GM12878 (cell line): ENCODE data around the gene NFAT5. TPM values are rescaled to one million over a fixed set of nuclear protein-coding genes. Genes with fewer than 3 reads are reported as not detected.

Experiments
- ATAC-seq: fragments of 200-7000 bp; cut with Tn5 transposase; 3 replicates; pipeline ENCODE4 v1.9.1; 2020; ENCODE audit warnings: mild to moderate bottlenecking, moderate library complexity
- BruUV-seq: library from RNA; stranded (reverse); fragments of 400-500 nt; replicated peaks from 2 replicates; lab custom pipeline; 2021; lab: Mats Ljungman, UMichigan
- CTCF ChIA-PET: fragments of 300-600 bp; sonication (Branson Sonifier 250); formaldehyde crosslinking; extraction: SDS; loops from one replicate; lab custom pipeline; 2021; ENCODE audit warnings: inconsistent platforms; lab: Yijun Ruan, JAX
- POLR2A ChIA-PET: fragments of 350-600 bp; formaldehyde crosslinking; extraction: SDS; loops from one replicate; lab custom pipeline; 2021; ENCODE audit warnings: inconsistent platforms; lab: Charles Lee
- RAD21 ChIA-PET: fragments of 300-600 bp; sonication (Branson Sonifier 250); formaldehyde crosslinking; loops from one replicate; lab custom pipeline; 2023; ENCODE audit warnings: antibody characterized with exemption; ENCODE audit not compliant: unreplicated experiment; lab: Charles Lee
- SMC1A ChIA-PET: fragments of 300-600 bp; sonication (Branson Sonifier 250); formaldehyde crosslinking; loops from one replicate; lab custom pipeline; 2023; ENCODE audit not compliant: unreplicated experiment, uncharacterized antibody; lab: Charles Lee
- DNase-seq: peaks from one replicate; pipeline ENCODE4 v3.0.0-alpha.2; 2011; ENCODE audit warnings: low read depth, low spot score
- FAIRE-seq: peaks from 3 replicates; lab custom pipeline; 2011; peaks lifted over from hg19 to GRCh38; lab: Jason Lieb, UNC
- H2AFZ ChIP-seq: 2 replicates; pipeline ENCODE4 v1.6.0; 2011; ENCODE audit warnings: low read depth, low read length, control low read depth; ENCODE audit not compliant: control insufficient read depth
- H3K27ac ChIP-seq: 2 replicates; pipeline ENCODE4 v1.5.1; 2011; ENCODE audit warnings: control low read depth; ENCODE audit not compliant: control insufficient read depth, insufficient read depth
- H3K27me3 ChIP-seq, 2 experiments: replicated peaks in 1 of 2; 2 replicates each; pipeline versions ENCODE4 v1.6.0 to v1.6.1; 2011; ENCODE audit warnings: low read length in 1 of 2; ENCODE audit not compliant: control insufficient read depth in 2 of 2, insufficient read depth in 2 of 2
- H3K36me3 ChIP-seq, 2 experiments: 2 replicates each; pipeline ENCODE4 v1.5.1; 2011; ENCODE audit warnings: low read length in 1 of 2; ENCODE audit not compliant: control insufficient read depth in 2 of 2, insufficient read depth in 2 of 2
- H3K4me1 ChIP-seq: 2 replicates; pipeline ENCODE4 v1.6.1; 2011; ENCODE audit warnings: mild to moderate bottlenecking, low read length, moderate library complexity, mixed read lengths; ENCODE audit not compliant: control insufficient read depth, insufficient read depth
- H3K4me2 ChIP-seq: 2 replicates; pipeline ENCODE4 v1.6.0; 2011; ENCODE audit warnings: control low read depth; ENCODE audit not compliant: control insufficient read depth, insufficient read depth
- H3K4me3 ChIP-seq: fragments of 200-600 bp; sonication (generic); 2 replicates; pipeline ENCODE4 v1.5.1; 2016
- H3K79me2 ChIP-seq: 2 replicates; pipeline ENCODE4 v1.6.0; 2011; ENCODE audit warnings: low read length; ENCODE audit not compliant: control insufficient read depth, insufficient read depth
- H3K9ac ChIP-seq: 2 replicates; pipeline ENCODE4 v1.8.0; 2011; ENCODE audit warnings: low read length, control low read depth, mixed read lengths; ENCODE audit not compliant: control insufficient read depth, insufficient read depth
- H3K9me3 ChIP-seq: replicated peaks from 3 replicates; pipeline ENCODE4 v1.5.1; 2011; ENCODE audit warnings: mild to moderate bottlenecking, low read length; ENCODE audit not compliant: control insufficient read depth, insufficient read depth
- H4K20me1 ChIP-seq: 2 replicates; pipeline ENCODE4 v1.6.0; 2011; ENCODE audit not compliant: control insufficient read depth, insufficient read depth
- BCL3 ChIP-seq: IDR thresholded peaks from 2 replicates; pipeline ENCODE4 v1.6.1; 2011; ENCODE audit warnings: borderline replicate concordance, low read depth, mild to moderate bottlenecking, moderate library complexity, low read length; ENCODE audit not compliant: insufficient read depth, poor library complexity, severe bottlenecking
- BCLAF1 ChIP-seq: fragments of 450-650 bp; IDR thresholded peaks from 2 replicates; pipeline ENCODE4 v1.6.1; 2017; ENCODE audit warnings: antibody characterized with exemption, mild to moderate bottlenecking, moderate library complexity
- CBX5 ChIP-seq: sonication (generic); IDR thresholded peaks from 2 replicates; pipeline ENCODE4 v1.6.1; 2016; ENCODE audit warnings: low read depth, moderate library complexity, mild to moderate bottlenecking, inconsistent platforms
- FOS ChIP-seq: IDR thresholded peaks from 3 replicates; pipeline ENCODE4 v1.6.1; 2011; ENCODE audit warnings: borderline replicate concordance; ENCODE audit not compliant: insufficient read length; ENCODE audit errors: extremely low read depth
- HCFC1 ChIP-seq: fragments of 150-350 bp; IDR thresholded peaks from 2 replicates; pipeline ENCODE4 v1.6.1; 2014; ENCODE audit warnings: low read length
- HDAC6 ChIP-seq: fragments of 200-600 bp; sonication (generic); IDR thresholded peaks from one replicate; pipeline ENCODE4 v1.8.0; 2017; ENCODE audit warnings: antibody characterized with exemption; ENCODE audit not compliant: unreplicated experiment
- HSF1 ChIP-seq: fragments of 150-350 bp; IDR thresholded peaks from 2 replicates; pipeline ENCODE4 v1.6.1; 2014; ENCODE audit warnings: mild to moderate bottlenecking, low read depth, low read length
- IKZF2 ChIP-seq, 2 experiments: fragments of 450-650 bp; IDR thresholded peaks; 2 replicates each; pipeline ENCODE4 v1.6.1; 2017; ENCODE audit warnings: mild to moderate bottlenecking in 2 of 2, moderate library complexity in 2 of 2
- NFYB ChIP-seq: IDR thresholded peaks from 2 replicates; pipeline ENCODE4 v1.6.1; 2011; ENCODE audit warnings: low read depth, mild to moderate bottlenecking, low read length, improper control_type of control experiment, moderate library complexity; ENCODE audit not compliant: insufficient read depth
- RCOR1 ChIP-seq: conservative IDR thresholded peaks from 2 replicates; pipeline ENCODE4 v1.6.1; 2012; ENCODE audit warnings: low read depth, low read length, improper control_type of control experiment
- RELA ChIP-seq: fragments of 450-650 bp; IDR thresholded peaks from 2 replicates; pipeline ENCODE4 v1.8.0; 2014; ENCODE audit warnings: borderline replicate concordance; ENCODE audit not compliant: partially characterized antibody
- STAT1 ChIP-seq: fragments of 450-650 bp; conservative IDR thresholded peaks from 2 replicates; pipeline ENCODE4 v1.6.1; 2014; ENCODE audit warnings: antibody characterized with exemption, mild to moderate bottlenecking
- WGBS: methylation state at CpG from one replicate; pipeline ENCODE4 v1.1.6; 2016; ENCODE audit warnings: low lambda C conversion rate; ENCODE audit not compliant: insufficient replicate concordance, insufficient coverage; ENCODE audit errors: missing lambda C conversion rate; 5-methylcytosine and 5-hydroxymethylcytosine counted together
- in situ Hi-C: fragments of 300-500 bp; cut with MboI; formaldehyde crosslinking; loops from 9 replicates; pipeline ENCODE4 v1.14.3; 2018; ENCODE audit warnings: mixed read lengths
- intact Hi-C: fragments of 100-400 bp; cut with micrococcal nuclease; formaldehyde crosslinking; loops from one replicate; pipeline ENCODE4 v1.14.2; 2022; ENCODE audit not compliant: unreplicated experiment
- polyA plus RNA-seq, 11 experiments: library from polyadenylated mRNA; depleted of rRNA in 4 of 11; unstranded in 6 of 11; stranded (reverse) in 5 of 11; fragments of >200 nt; fragmentation: Nextera tagmentation in 4 of 11; fragmentation: Illumina TruSeq in 1 of 11; extraction: Ambion mirVana in 4 of 11; extraction: Trizol in 1 of 11; gene quantifications; 1 replicate in 1 of 11; 2 replicates in 10 of 11; pipeline versions ENCODE4 v1.2.1 to v1.2.3, GENCODE V29; 2011 to 2016; ENCODE audit warnings: inconsistent platforms in 2 of 11, missing spikeins in 2 of 11, low read depth in 1 of 11
- total RNA-seq, 4 experiments: library from RNA; depleted of rRNA in 3 of 4; stranded (reverse); fragments of >200 nt in 3 of 4; fragmentation: Illumina TruSeq in 1 of 4; extraction: Trizol in 1 of 4; gene quantifications; 2 replicates each; pipeline versions ENCODE4 v1.2.1 to v1.2.3, GENCODE V29; 2013 to 2021

The NFAT5 gene
- total and polyA plus RNA-seq, 10 of the 15 experiments (the other 5 are each of a cell fraction or from before 2014, with no cell fraction given) = 0.58 to 31.5 (median 12.7) TPM

- no peak for TF ChIP-seq BCLAF1
- no peak for TF ChIP-seq HCFC1
These were observed 32.3 kb downstream of the NFAT5 start (continued) for GRCh38 chr16:69598045-69598444.

- RAD21 ChIA-PET = no interaction called here
- Histone ChIP-seq H3K9me3 (no peaks in the 10 kb centered on the region; the same call in 2 of the 3 replicates), H2AFZ (no peak overlapping the region), H3K27ac (no peak overlapping the region; the same call in 1 of the 2 replicates), H3K36me3 (peaks cover under 1 to 5% of the 10 kb centered on the region in 2 experiments; a peak in 3 of 4 replicates), H3K4me3 (no peak overlapping the region), H3K9ac (no peak overlapping the region), H3K79me2 (peaks cover 68% of the 10 kb centered on the region), H3K27me3 (no peaks in the 10 kb centered on the region), H4K20me1 (no peaks in the 10 kb centered on the region), H3K4me2 (no peak overlapping the region), H3K4me1 (no peaks in the 10 kb centered on the region)
- in situ Hi-C loops = no loop called here
- CTCF ChIA-PET = no interaction called here
- no peak for FAIRE-seq
- POLR2A ChIA-PET = interaction anchor here (0.6 to 1.0 kb wide), 2 partner anchors 10 to 31 kb away, joined by 3 to 4 read pairs; no protein-coding TSS in a partner anchor
- ATAC-seq = peak; percentile 49; the same call in 2 of the 3 replicates
- WGBS = 90% methylated on average over 1 of the region's 1 CpG
- SMC1A ChIA-PET = no interaction called here
- TSS peak; percentile 28 for BruUV-seq
- DNase-seq = no peak
- no peak for TF ChIP-seq CBX5
- no peak for TF ChIP-seq HDAC6
- TF ChIP-seq RELA = no peak
- no peak for TF ChIP-seq BCL3
- TF ChIP-seq RCOR1 = no peak
- TF ChIP-seq NFYB = no peak
- TF ChIP-seq HSF1 = no peak
- no peak for TF ChIP-seq STAT1
- TF ChIP-seq IKZF2 (IDR thresholded peaks at IDR 0.05) = no peak
- no peak for TF ChIP-seq FOS
- intact Hi-C loops = no loop called here
These were observed 34.0 kb downstream of the NFAT5 start for GRCh38 chr16:69599731-69600130.
